GM13976 (cell line): ENCODE data around the gene KLRD1.

ENCODE experiments used
- DNase-seq: peaks from one replicate; pipeline ENCODE4 v3.0.0; 2012; ENCODE audit warnings: low spot score
- CTCF ChIP-seq: IDR thresholded peaks from 2 replicates; pipeline ENCODE4 v1.5.1; 2012; ENCODE audit warnings: borderline replicate concordance, mild to moderate bottlenecking; ENCODE audit not compliant: insufficient read depth; ENCODE audit errors: extremely low read depth, missing control alignments, control extremely low read depth
- in situ Hi-C: fragments of 300-500 bp; cut with MboI; formaldehyde crosslinking; loops from one replicate; pipeline ENCODE4 v1.12.0; 2022; ENCODE audit warnings: low sequenced_read_pairs, mixed read lengths, inconsistent platforms; ENCODE audit not compliant: unreplicated experiment

KLRD1 gene

DNA sequence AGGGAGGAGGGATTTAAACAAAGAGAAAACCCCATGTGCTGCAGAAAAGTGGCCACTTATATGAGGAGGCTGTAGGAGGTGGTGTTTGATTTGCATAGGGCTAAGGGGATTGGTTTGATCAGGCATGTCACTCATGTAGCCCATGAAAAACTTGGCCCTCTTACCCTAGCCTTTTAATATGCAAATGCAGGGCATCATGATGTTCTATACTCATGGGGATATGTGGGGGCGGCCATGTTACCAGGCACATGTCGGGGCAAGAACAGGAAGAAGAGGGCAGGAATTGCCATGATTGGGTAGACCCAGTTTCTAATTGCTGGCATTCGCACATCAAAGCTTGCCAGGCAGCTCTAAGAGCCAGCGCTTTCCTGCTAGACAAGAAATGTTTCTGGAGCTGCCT, 53.4 kb downstream of the KLRD1 start:
- DNase-seq: no peak
- in situ Hi-C loops: no loop called here
- TF ChIP-seq CTCF: no peak

GRCh38 chr12:10361622-10362021, 54.0 kb downstream of the KLRD1 start:
- no peak for TF ChIP-seq CTCF
- in situ Hi-C loops: no loop called here
- no peak for DNase-seq

DNA sequence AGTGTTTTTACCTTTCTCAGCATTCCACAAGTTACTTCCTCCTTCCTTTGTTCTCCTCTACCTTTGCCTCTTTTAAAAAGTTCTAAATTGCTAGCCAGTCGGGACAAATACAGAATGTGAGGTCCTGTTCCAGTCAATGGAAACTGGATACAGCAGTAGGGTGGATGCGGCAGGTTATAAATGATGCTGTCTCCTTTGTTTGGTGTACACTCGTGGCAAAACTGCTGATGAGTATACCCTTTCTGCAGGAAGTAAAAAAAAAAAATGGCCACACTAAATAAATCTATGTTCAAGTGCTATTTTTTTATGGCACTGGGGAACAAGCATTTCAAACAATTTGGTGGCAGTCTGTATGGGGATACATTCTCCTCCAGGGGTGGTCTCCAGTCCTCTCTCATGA, 54.7 kb downstream of the KLRD1 start:
- in situ Hi-C loops: no loop called here
- DNase-seq: no peak
- no peak for TF ChIP-seq CTCF

- in situ Hi-C loops: no loop called here
- DNase-seq: no peak
- TF ChIP-seq CTCF: no peak
These were observed 55.4 kb downstream of the KLRD1 start for GRCh38 chr12:10362828-10363657.

DNA sequence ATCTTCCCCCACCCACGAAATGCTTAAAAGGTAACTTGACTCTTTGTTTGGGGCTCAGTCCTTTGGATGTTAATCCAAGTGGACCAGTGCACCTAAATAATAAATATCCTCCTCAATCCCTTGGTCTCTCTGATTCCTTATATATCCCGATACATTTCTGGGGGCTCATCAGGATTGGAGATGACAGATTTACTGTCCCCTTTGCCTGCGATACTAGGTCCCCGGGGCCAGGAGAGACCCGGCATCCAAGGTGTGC, 55.9 kb downstream of the KLRD1 start:
- in situ Hi-C loops: no loop called here
- no peak for DNase-seq
- no peak for TF ChIP-seq CTCF

GRCh38 chr12:10363914-10364814, 56.5 kb downstream of the KLRD1 start:
- TF ChIP-seq CTCF: no peak
- in situ Hi-C loops: no loop called here
- peak; percentile 63 for DNase-seq
